ENCODE measurements around the gene TTC39A.

DNA sequence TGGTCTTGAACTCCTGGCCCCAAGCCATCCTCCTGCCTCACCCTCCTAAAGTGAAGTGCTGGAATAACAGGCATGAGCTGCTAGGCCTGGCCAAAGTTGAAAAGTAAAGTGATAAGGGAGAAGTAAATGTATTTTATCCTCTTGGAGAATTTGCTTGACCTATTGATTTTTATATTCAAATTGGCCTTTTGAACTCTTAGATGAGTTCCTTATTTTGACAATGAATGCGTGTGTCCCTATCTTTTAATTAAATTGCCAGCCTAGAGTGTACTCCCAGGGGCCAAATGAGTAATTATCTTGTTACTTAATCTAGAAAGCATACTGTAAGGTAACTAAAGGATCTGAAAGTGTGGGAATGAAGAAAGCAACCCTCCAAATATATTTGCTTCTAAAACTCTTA lies 82.9 kb downstream of the TTC39A start:
- TF ChIP-seq POLR2A (IDR thresholded peaks at IDR 0.05), result no peak
- TF ChIP-seq, protein P1, sequence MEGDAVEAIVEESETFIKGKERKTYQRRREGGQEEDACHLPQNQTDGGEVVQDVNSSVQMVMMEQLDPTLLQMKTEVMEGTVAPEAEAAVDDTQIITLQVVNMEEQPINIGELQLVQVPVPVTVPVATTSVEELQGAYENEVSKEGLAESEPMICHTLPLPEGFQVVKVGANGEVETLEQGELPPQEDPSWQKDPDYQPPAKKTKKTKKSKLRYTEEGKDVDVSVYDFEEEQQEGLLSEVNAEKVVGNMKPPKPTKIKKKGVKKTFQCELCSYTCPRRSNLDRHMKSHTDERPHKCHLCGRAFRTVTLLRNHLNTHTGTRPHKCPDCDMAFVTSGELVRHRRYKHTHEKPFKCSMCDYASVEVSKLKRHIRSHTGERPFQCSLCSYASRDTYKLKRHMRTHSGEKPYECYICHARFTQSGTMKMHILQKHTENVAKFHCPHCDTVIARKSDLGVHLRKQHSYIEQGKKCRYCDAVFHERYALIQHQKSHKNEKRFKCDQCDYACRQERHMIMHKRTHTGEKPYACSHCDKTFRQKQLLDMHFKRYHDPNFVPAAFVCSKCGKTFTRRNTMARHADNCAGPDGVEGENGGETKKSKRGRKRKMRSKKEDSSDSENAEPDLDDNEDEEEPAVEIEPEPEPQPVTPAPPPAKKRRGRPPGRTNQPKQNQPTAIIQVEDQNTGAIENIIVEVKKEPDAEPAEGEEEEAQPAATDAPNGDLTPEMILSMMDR (IDR thresholded peaks at IDR 0.05), result no peak
